ENCODE results near the gene ZNF362.

Gene ZNF362

DNA sequence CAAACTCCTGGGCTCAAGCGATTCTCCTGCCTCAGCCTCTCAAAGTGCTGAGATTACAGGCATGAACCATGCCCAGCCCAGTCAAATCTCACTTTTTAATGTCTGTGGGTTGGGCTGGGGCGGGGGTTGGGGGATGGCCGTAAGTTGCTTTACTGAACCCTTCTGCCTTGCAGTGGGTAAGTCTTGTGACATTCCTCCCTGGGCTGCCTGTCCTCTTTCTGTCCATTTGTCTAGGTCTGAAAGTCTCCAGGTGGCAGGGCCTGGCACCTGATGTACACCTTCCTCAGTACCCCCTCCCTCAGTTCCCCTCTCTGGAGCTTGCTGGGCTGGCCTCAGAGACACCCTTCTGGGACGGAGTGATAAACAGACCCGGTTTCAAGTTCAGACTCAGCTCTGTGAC is 13.3 kb downstream of the ZNF362 start:
- DNase-seq: no peak

DNA sequence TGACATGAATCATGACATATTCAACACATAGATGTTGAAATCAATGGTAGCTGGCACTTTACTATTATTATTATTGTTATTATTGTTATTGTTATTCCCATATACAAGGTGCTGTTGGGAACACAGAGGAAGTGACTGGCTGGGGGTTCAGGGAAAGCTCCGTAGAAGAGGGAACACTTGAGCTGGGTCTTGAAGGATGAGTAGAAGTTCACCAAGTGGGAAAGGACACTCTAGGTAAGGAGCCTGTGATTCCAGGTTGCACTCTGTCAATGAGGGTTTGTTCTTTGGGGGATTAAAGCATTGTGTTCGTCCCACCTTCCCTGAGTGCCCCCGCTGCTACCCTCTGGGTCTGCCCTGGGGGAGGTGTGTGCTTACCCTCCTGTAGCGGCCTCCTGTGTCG is 14.1 kb downstream of the ZNF362 start:
- no peak for DNase-seq

DNA sequence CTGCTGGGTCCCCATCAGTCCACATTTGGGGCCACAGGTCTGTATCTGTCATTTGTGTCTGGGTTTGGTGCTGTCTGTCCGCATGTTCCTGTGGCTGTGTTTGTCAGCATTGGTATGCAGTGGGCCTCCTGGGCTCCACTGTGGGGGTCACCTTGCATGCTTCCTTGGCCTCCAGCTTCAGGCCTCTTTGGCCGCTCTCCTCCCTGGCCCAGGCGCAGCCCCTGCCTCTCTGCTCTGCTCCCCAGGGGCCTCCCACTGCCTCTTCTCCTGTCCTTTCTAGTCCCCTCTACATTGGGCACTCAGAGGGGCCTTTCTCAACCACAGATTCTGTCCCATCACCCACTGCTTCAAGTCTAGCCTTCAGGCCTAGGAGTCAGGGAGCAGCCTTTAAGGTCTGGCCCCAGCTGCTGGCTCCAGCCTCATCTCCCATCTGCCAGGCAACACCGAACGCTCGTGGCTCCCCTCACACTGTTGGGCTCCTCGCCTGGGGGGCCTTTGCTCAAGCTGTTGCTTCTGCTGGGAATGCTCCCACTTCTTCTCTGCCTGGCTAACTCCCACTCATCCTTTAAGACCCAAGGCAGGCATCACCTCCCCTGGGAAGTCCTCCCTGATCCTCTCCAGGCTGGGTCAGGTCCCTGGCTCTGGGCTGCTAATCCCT is 14.6 kb downstream of the ZNF362 start:
- no peak for DNase-seq

DNA sequence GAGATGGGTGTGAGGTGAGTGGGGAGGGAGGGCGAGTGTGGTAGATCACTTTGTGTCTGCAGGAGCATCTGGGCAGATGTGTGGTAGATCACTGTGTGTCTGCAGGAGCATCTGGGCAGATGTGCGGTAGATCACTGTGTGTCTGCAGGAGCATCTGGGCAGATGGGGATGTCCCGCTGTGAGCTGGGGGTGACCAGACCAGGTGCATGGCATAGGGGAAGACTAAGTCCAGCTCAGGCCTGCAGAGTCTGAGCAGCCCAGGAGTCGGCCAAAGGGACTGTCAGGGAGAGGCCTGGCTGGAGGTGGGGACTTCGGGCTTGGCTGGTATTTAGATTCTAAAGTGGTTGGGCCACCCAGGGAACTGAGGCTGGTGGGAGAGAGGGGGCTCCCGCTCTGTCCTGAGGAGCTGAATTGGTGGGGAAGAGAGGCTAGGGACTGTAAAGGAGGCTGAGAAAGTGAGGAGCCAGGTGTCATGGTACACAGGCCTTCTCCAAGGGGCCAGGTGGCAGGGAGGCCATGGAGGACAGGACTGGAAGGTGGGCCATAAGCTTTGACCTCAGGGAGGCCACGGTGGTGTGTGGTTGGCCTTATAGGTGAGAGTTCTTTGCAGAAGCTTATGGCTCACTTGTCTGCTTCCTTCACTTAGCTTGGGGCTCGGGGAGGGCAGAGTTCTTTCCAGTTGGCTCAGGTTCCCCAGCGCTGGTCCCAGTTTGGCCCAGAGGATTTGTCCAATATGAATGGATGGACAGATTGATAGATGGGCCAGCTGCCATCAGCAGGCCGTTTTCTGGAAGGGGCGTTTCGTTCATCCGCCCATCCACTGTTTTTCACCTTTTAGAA is 15.6 kb downstream of the ZNF362 start:
- no peak for DNase-seq

DNA sequence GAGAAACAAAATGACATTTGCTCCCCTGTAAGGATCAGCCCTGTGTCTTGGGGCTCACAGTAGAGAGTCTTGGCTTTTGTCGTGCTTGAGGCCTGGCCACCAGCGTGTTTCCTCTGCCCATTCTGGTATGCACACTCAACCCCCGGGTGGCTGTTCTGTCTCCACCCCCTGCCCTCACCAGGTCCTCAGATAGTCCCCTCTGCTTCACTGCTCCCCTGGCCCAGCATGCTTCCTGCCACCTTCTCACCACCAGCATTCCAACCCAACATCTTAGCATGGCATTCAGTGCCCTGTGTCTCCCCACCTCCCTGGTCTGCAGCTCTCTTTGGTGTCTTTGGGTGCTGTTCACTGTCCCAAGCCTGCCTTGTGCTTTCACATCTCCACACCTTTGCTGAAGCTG is 16.2 kb downstream of the ZNF362 start:
- DNase-seq: no peak

DNA sequence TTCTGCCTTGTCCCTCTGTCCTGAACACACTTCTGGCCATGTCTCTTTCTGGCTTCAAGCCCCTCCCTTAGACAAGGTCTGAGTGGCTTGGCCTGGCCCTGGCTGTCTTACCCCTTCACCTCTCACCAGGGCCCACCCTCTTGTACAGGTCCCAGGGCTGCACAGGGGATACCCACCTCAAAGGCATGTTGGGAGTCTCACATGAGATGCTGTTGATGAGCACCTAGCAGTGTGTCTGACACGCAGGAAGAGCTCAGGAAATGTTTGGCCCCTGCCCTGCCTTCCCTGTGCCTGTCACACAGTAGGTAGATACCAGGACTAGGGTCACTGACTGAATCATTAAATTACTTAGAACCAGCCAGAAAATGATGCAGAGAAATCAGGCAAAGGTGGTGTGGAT is 16.6 kb downstream of the ZNF362 start:
- DNase-seq: no peak

DNA sequence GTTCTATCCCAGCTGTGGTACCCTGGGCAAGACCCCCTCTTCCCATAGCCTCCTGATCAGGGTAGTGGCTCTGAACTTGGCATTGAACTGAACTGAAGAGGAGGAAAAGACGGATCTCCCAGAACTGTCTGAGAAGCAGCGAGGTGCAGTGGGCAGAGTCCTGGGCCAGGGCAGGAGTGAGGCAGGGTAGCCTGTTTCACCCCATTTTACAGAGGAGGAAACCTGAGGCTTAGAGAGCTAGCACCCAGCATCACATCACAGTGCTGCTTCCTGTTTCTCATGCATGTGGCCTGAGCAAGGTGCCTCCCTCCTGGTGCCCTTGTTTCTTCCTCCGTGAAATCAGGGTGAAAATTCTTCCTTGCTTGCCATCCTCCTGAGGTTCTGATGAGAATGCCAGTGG is 17.1 kb downstream of the ZNF362 start:
- DNase-seq: peak in 1 of 5 donors; percentile 27

DNA sequence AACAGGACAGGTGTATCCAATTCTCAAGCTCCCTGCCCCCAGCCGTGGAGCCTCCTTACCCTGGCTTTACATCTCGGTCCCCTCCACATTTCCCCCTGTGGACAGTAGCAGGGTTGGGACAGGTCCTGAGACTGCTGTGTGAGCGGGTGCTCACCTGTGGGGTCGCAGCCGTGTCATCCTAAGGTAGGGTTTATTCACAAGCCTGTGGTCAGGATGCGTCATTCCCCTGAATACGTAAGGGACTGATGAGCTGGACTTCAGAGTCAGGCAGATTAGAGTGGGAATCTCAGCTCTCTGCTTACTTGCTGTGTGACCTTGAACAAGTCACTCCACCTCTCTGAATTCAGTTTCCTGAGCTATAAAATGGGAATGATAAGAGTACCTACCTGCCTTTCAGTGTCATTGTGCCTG is 17.7 kb downstream of the ZNF362 start:
- DNase-seq: no peak

DNA sequence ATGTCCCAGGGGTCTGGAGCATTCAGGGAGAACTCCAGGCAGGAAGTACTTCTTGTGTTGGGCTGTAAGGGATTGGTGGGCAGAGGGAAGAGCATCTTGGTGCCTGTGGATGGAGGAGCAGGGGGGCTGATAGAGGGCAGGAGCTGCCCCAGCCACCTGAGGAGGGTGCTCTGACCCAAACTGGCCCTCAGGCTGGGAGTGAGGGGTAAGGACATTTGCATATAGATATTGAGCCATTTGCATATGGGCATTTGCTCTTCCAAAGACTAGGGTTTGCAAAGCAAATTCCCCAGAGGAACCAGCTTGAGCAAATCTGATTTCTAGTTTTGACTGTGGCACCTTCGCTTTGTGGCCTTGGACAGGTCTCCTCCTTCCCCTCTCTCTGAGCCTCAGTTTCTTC is 18.2 kb downstream of the ZNF362 start:
- no peak for DNase-seq

DNA sequence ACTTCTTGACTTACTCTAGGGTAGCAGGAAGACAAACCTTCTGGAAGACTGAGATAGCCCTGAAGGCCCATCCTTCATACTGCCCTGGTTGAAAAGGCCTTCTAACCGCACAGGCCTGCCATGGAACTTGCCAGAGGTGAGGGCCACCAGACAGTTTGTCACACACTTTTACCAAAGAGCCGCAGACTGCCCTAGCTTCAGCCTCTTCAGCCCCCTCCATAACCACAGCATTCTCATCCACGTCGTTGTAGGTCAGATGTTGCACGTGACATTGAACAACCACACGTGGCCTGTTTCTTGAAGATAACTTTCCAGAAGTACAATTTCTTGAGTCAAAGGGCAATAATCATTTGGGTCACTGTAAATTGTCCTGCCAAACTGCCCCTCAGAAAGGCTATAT is 18.9 kb downstream of the ZNF362 start:
- DNase-seq: no peak

DNA sequence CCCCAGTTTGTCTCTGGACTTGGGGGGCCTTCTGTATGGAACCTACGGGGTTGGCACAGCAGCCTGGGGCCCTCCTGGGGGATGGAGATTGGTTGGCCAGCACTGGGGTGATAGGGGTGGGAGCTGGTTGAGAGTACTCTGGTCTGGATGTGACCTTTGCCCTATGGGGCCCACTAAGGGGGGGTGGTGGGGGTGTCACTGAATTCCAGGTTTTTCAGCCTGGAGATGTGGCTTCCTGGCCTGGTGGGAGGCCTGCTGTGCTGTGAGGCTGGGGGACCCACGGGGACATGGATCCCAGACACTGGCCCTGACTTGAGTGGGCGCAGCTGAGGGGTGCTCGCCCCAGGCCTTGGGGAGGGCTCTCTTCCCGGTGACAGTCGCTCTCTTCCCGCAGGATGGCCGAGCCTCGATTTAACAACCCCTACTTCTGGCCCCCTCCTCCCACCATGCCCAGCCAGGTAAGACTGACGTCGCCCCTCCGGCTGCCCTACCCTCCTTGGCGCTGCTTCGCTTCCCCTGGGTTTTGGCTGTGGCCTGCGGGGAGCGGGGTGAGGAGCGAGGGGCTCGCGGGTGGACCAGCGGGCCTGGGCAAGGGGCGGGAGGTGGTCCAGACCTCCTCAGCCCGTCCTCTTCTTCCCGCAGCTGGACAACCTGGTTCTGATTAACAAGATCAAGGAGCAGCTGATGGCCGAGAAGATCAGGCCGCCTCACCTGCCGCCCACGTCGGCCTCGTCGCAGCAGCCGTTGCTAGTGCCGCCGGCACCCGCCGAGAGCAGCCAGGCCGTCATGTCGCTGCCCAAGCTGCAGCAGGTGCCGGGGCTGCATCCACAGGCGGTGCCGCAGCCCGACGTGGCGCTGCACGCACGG is 19.6 kb downstream of the ZNF362 start:
- DNase-seq: no peak

DNA sequence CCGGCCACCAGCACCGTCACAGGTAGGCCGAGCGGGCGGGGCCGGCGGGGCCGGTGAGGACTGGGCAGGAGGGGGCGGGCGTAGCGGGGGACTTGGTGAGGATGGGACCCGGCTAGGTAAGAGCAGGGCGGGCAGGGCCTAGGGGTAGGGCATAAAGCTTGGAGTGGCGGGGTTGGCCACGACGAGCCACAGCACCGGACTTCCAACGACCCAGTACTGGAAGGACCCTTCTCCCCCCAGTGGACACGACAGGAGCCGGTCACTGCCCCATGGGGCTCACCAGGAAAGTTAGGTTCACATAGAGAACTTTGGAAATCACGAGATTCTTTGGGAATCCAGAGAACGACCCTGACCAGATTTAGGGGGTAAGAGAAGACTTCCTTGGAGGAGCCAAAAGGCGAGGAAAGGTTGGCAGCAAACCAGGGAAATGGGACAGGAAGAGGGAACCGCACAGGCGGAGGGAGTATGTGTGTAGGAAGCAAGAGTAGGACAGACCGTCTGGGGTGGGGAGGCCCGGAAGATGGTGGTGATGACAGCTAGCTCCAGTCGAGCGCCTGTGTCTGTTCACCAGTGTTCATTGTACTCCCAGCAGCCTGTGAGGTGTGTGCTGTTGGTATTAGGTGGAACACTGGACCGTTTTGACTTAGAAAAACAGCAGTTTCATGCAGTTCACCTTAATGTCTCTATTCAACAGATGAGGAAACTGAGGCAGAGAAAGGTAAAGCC is 20.4 kb downstream of the ZNF362 start:
- no peak for DNase-seq

DNA sequence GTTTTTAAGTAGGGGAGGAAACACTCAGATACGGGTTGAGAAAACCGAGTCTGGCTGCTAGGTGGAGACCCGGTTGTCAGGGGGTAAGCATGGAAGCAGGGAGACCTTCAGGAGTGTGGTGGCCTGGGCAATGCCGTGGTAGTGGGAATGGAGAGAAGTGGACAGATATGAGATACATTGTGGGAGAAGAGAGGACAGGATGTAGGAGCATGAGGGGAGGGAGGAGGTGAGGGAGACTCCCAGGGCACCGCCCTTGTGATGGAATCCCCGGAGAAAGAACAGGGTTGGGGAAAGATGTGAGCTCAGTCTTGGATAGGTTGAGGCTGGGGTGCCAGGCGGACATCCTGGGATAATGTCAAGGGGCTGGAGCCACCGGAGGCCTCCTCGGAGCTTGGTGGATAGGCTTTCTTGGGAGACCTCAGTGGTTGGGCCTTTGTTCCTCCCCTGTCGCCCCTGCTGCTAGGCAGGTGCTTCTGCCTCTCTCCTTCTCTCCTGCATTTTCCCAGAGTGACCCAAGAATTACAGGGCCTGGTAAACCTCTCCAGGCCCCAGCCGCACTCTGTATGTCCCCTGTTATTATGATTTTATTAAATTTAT is 21.3 kb downstream of the ZNF362 start:
- no peak for DNase-seq

DNA sequence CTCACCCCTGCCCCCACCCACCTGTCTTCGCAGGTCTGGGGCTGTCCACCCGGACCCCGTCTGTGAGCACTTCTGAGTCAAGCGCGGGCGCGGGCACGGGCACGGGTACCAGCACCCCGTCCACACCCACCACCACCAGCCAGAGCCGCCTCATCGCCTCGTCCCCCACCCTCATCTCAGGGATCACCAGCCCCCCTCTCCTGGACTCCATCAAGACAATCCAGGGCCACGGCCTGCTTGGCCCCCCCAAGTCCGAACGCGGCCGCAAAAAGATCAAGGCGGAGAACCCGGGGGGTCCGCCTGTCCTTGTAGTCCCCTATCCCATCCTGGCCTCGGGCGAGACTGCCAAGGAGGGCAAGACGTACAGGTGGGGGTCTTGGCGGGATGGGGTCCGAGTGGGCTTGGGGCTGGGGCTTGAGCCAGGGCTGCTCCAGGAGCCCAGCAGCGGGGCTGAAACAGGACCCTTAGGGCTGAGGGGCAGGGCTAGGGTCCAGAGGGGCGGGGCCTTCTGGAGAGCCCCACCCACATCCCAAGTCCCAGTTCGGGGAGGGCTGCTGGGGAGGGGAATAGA is 23.9 kb downstream of the ZNF362 start:
- DNase-seq: no peak

DNA sequence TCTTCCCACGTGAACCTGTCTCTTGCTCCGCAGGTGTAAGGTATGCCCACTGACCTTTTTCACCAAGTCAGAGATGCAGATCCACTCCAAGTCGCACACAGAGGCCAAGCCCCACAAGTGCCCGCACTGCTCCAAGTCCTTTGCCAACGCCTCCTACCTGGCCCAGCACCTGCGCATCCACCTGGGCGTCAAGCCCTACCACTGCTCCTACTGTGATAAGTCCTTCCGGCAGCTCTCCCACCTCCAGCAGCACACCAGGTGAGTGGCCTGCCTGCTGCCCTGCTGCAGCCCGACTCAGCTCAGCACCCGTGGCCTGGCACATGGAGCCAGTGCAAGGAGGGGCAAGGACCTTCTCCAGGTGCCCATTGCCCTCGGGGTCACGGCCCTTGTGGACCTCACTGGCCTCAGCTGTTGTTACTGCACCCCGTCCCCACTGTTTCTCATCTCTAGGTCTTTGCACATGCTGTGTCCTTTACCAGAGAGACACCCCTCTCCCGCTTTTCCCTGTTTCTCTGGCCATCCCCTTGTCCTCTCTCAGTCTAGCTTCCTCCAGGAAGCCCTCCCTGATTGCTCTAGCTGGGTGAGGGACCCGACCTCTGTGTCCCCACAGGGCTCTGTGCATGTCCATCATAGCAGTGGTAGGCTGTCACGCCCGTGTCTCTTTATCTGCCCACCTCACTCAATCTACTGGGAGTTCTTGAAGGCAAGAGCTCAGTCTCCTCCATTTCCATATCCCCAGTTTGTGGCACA is 25.4 kb downstream of the ZNF362 start:
- no peak for DNase-seq

DNA sequence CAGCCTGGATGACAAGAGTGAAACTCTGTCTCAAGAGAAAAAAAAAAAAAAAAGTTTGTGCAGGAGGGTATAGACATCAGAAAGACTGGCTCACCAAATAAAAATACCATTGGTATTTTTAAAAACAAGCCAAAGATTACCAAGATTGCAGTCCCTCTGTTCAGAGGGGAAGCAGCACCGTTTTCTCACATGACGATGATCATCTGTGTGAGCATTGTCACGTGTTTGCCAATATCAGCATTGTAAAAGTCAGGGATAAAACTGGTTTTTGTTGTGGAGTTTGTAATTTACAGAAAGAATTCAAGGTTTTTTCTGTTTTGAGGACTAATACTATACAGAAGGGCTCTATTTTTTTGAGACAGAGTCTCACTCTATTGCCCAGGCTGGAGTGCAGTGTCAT is 26.5 kb downstream of the ZNF362 start:
- no peak for DNase-seq

DNA sequence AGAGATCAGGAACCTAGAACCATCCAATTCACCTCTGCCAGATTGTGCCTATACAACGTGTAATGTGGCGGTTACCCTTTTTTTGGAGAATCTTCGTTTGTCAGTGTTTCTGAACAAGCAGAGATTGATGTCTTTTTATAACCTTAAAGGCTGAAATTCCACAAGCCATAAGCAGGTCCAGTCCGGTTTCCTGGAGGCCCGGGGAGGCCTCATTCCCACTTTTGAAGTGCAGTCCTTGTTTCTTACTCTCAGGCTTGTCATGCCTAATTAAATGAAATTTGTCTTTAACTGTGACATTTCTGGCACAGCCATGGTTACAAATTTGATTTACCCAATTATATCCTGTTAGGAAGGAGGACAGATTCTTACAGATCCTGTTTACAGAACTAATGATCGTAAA is 27.8 kb downstream of the ZNF362 start:
- DNase-seq: no peak

DNA sequence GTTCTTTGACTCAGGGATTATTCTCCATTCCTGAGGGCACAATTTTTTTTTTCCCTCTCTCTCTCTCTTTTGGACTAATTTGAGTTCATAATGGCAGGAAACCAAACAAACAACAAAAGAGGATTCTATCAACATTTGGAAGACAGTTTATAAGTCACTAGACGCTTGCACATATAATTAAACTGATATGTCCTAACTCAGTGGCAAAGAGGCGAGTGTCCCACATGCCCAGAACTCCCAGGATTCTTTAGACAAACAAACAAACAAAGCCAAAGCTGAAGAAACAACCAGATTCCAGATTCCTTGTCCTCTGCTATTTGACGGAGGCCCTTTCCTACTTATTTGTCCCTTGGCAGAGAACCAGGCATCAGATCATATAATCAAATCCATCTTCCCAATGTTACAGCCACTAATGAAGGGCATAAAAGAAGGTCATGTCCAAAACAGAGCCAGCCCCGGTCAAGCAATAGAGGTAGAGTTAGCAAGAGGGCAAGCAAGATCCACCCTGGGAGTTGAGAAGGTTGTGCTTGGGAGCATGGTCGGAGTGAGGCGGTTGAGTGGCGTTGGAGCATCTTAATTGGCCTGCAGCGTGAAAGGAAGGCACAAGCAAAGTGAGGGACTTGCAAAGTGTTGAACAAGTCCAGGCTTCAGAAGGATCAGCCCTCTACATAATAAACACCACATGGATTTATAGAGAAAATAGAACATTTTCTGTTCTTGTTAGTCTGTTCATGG is 30.3 kb downstream of the ZNF362 start:
- no peak for DNase-seq

DNA sequence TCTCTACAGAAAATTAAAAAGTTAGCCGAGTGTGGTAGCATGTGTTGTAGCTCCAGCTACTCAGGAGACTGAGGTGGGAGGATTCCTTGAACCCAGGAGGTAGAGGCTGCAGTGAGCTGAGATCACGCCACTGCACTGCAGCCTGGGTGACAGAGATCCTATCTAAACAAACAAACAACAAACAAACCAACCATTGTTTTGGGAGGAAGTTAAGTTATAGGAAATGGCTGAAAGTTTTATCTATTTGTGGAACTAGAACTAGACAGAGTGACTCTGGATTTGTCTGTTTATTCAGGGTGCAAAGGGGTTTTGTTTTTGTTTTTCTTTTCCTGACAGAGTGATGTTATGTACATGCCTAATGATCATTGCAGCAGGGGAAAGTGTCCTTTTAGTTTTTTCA is 31.0 kb downstream of the ZNF362 start:
- no peak for DNase-seq

Data from T-helper 1 cell (primary cell).